ENCODE results near the gene POU2F2.
A peak's percentile ranks its signal among the peaks of the same experiment; 100 is the strongest.

POU2F2 gene

DNA sequence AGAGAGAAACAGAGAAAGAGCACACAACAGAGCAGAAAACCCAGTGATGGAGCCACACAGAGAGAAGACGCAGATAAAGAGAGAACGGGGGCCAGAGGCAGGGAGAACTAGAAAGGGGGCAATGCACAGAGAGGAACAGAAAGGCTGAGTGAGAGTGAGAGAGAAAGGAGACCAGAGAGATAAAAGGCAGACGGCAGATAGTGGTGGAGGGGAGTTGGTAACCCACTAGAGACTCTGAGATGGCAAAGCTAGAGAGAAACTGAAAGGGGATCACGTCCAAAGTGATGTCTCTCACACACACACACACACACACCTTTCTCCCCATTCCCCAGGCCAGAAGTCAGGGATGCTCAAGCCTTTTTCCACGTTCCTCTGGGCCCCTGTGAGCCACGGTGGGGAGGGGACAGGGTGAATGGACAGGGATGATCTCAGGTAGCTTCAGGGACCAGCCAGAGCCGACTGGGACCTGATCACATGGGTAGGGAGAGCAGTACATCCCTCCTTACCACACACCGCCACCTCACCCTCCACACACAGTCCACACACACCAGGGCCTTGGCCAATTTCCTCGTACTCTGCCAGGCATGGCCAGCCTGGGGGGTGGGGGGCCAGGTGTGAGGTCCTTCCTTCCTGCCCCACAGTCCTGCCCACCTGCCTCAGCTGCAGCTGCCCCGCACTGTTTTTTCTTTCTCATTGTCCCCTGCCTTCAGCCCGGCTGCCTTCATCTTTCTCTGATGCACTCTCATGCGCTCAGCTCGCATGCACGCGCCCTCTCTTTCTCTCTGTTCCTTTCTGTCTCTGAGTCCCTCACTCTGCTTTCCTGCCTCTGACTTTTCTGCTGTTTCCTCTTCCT is 22.5 kb upstream of the POU2F2 start:
- DNase-seq = no peak

DNA sequence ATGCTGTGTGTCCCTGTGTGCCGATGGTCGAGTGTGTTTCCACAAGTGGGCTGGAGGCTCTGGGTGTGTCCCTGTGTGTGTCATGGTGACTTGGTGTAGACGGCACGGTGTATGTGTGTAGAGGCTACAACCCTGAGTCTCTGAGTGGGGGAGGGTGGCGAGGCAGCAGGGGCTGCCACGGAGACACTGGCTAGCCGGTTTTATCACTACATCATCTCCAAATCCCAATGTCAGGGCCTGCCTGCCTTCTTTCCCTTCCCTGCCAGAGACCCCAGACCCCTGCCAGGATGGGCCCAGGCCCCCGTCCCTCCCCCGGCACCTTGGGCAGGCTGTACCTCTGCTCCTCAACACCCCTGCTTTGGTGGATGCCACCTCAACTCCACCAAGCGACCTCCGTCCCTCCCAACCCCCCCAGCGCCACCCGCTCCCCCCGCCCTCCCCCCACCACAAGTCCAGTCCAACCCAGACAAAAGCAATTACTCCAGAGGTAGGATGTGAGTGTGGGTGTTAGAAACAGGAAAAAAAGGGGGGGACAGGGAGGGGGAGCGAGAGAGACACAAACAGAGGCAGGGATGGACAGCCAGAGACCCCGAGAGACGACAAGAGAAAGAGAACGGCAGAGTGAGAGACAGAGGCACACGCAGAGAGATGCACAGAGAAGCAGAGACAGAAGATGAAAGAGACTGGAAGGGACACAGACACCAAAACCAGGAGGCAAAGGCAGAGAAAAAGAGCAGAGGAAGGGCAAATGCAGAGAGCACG is 21.6 kb upstream of the POU2F2 start:
- no peak for DNase-seq

GRCh38 chr19:42152910-42153671 is 20.8 kb upstream of the POU2F2 start:
- DNase-seq = no peak

DNA sequence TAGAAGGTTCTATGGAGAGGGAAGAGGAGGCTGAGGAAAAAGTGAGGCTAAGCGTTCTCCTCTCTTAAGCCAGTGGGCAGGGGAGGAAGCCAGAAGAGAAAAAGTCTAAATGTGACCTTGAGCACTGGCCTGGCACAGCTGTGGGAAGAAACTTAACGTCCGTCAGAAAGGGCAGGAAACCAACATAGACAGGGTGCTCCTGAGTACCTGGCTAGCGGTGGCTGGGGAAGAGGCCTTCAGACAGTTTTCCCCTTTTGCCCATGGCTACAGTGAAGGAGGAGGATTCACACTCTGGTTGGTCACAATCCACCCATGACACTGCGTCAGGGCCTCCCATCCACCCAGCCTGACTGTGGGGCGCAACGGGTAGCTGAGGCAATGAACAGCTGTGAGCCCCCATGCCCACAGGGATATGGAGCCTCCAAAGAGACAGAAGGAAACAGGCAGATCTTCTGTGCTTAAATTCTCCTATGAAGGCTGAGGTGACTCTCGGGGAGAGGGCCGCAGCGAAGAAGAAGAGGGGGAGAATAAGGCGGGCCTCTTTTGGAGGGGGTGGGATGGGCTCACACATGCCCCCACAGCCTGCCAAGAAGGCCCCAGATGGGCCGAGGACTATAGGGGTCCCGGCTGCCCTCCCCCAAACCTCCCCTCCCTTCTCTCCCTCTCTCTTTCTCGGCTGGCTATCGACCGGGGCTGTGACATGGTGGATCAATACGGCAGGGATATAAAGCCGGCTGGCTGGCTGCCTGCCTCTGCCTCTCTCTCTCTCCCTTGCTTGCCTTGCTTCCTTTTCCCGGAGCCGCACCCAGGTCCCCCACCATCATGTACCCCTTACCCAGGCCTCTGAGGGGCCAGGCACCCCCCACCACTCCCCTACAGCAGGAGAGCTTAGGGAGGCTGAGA is 19.8 kb upstream of the POU2F2 start:
- no peak for DNase-seq

DNA sequence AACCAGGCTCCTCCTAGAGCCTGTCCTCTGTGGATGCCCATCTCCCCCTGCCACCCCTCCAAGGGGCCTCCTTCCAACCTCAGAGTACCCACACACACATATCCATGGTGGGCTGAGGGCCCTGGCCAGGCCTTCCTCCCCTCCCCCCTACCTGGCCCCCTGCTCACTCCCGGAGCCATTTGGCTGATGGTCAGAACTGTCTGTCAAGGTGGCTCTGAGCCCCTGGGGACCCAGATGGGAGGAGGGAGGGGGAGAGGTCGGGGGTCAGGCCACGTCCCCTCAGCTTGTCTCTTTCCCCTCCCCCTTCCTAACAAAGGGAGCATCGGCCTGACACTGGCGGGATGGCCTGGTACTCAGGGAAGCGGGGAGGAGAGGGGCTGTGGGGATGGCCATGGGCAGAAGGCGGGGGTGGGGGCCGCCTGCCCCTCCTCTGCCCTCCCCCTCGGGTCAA is 18.7 kb upstream of the POU2F2 start:
- DNase-seq = no peak

DNA sequence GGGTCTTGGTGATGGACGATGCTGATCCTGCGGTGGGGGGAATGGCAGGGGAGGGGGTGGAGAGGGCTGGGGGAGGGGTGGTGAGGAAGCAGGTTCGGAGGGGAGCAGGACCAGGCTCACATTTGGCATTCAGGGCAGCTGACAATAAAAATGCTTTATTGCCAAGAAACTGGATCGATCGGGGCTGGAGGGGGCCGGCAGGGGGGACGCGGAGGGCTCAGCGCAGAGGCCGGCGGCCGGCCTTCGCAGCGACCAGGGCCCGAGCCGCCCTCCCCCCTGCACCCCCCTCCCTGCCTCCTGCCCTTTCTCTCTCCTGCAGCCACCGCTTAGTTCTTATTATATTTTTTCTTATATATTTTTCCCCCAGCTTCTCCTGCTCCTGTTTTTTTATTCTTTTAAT is 18.1 kb upstream of the POU2F2 start:
- no peak for DNase-seq

GRCh38 chr19:42149447-42150202 is 17.4 kb upstream of the POU2F2 start:
- DNase-seq = no peak

- no peak for DNase-seq
These were observed 16.0 kb upstream of the POU2F2 start for GRCh38 chr19:42148266-42148665.

DNA sequence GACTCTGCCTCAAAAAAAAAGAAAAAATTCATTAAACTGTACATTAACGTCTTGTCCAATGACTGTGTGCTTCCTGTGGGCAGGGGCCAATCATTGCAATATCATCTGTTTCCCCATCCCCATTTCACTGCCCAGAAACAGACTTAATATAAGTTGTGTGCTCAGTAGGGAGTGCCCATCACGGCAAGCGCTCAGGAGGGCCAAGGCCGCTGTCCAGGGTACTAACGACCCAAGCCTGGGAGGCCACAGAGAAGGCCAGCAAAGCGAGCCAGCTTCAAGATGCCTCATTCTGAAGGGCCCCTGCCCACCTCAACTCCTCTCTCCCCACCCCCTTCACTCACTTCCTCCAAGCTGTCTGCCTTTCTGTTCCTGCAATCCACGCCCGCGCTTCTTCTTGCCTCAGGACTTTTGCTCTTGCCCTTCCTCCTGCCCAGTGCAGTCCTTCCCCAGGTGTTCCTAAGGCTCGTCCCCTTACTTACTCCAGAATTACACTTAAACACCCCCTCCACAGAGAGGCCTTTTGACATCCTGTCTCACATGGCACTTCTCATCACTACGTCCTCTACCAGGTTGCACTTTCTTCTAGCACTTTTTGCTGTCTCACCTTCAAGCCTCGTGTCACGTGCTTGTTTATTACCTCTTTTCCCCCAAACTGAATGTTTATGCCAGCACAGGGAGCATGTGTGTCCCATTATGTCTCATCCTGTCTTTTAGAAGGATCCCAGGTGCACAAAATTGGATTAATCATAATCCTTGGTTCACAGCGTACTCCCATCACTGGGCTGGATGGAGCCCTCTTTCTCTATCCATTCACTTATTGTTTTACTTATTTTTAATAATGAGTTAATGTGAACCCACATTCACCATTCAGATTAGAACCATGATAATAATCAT is 11.3 kb upstream of the POU2F2 start:
- DNase-seq = no peak

DNA sequence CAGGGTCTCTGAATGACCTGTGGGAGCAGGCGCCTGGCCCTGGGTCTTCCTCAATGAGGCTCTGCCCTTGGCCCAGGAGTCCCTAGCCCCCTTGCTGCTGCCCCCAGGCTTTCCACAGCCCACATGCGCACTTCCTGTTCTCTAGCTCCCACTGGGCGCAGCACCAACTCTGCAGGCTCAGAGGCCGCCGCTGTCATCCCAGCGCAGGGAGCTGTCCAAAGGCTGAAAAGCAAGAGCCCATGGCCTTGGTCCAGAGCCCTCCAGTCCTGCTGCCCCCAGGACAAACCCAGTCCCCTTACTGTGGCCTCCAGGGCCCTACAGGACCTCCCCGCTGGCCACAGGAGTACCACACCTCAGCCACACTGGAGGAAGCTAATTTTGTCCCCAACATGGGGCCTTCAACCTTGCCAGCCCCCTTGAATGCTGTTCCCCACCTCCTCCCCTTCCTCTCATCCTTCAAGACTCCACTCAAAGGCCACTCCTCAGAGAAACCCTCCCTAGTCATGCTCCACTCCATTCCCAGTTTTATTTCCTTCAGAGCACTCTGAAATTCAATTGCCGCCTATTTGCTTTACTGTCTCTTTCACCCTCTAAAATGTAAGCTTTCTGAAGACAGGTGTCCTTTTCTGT is 8.0 kb upstream of the POU2F2 start:
- DNase-seq = no peak

GRCh38 chr19:42134535-42135070 is 2.4 kb upstream of the POU2F2 start:
- no peak for DNase-seq

DNA sequence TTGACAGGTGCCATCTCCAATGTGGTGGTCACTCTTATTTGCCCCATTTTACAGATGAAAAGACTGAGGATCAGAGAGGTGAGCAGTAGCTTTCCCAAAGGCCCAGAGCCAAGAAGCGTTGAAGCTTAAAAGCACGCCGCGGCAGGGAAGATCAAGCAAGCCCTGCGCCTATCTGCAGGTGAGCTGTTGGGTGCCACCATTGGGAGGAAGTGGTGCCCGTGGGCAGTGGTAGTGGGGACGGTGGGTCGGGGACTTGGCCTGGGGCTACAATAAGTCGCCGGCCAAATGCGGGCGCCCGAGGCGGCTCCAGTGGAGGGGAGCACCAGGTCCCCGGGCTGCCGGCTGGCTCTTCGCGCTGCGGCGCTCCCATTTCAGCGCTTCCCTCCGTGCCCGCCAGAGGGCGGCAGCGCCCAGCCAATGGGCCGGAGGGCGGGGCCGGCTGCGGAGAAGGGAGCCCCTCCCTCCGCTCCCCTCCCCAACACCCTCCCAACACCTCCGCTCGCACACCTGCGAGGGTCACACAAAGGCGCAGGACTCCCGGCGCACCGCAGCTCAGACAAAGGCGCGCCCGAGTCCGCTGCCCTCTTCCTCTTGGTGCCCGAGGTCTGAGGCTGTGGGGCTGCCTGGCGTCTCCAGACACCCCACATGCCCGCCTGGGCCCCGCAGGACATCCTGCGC is 744 bp upstream of the POU2F2 start:
- DNase-seq = peak; percentile 77

- DNase-seq = no peak
These were observed 857 bp downstream of the POU2F2 start for GRCh38 chr19:42131149-42132029.

DNA sequence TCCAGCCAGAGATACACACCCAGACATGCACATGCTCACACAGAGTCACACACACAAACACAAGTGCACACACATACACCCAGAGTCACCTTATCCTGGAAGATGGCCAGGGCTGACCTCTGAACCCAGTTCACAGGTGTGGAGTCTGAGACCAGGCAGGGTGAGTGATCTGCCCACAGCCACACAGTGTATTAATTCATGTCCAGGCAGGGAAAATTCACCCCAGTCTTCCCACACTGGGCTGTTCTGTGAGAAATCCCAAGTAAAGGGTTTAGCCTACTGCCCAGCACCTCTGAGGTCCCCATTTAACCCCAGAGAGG is 2.0 kb downstream of the POU2F2 start:
- no peak for DNase-seq

GRCh38 chr19:42129399-42130253 is 2.6 kb downstream of the POU2F2 start:
- no peak for DNase-seq

GRCh38 chr19:42126574-42126973 is 5.7 kb downstream of the POU2F2 start:
- no peak for DNase-seq

- DNase-seq = no peak
These were observed 6.7 kb downstream of the POU2F2 start for GRCh38 chr19:42125536-42125935.
